Activated naive CD8-positive, alpha-beta T cell treated with anti-CD3 and anti-CD28 coated beads, Interleukin-2, amount 50 U/mL, for 16 hours (primary cell): ENCODE data around the gene HAUS5.
"Not testable (repeated sequence)": the region's sequence is repeated elsewhere in the genome, so short reads cannot be mapped to it uniquely, and the experiment has no call there.

Experiments used
- DNase-seq: peaks from one replicate; pipeline ENCODE4 v3.0.0-alpha.2; 2020; ENCODE audit warnings: low read depth, low spot score

The HAUS5 gene

DNA sequence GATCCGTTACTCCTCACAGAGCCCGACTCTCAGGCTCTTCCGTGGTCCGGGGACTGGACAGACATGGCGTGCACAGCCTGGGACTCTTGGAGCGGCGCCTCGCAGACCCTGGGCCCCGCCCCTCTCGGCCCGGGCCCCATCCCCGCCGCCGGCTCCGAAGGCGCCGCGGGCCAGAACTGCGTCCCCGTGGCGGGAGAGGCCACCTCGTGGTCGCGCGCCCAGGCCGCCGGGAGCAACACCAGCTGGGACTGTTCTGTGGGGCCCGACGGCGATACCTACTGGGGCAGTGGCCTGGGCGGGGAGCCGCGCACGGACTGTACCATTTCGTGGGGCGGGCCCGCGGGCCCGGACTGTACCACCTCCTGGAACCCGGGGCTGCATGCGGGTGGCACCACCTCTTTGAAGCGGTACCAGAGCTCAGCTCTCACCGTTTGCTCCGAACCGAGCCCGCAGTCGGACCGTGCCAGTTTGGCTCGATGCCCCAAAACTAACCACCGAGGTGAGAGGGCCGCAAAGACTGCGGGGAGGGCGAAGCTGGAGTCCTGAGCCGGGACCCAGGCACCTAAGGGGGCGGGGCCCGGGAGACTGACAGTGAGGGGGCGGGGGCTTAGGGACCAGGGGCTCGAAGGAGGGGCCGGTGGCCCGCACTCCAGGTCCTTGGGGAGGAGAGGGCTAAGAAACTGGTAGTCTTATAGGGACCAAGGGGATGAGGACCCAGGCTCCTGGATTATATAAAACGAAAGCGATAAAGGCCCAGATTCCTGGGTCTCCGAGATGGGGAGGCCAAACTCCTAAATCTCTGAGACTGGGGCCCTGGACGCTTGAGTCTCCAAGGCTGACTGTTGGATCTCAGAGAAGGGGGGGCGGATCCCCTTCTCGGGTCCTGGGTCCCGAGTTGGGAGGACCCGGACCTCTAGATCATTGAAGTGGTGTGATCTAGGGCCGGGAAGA lies 31.0 kb downstream of the HAUS5 start:
- DNase-seq = peak; percentile 59

GRCh38 chr19:35644206-35644986 lies 31.9 kb downstream of the HAUS5 start:
- peak; percentile 92 for DNase-seq

GRCh38 chr19:35644987-35645679 lies 32.6 kb downstream of the HAUS5 start:
- peak; percentile 52 for DNase-seq

DNA sequence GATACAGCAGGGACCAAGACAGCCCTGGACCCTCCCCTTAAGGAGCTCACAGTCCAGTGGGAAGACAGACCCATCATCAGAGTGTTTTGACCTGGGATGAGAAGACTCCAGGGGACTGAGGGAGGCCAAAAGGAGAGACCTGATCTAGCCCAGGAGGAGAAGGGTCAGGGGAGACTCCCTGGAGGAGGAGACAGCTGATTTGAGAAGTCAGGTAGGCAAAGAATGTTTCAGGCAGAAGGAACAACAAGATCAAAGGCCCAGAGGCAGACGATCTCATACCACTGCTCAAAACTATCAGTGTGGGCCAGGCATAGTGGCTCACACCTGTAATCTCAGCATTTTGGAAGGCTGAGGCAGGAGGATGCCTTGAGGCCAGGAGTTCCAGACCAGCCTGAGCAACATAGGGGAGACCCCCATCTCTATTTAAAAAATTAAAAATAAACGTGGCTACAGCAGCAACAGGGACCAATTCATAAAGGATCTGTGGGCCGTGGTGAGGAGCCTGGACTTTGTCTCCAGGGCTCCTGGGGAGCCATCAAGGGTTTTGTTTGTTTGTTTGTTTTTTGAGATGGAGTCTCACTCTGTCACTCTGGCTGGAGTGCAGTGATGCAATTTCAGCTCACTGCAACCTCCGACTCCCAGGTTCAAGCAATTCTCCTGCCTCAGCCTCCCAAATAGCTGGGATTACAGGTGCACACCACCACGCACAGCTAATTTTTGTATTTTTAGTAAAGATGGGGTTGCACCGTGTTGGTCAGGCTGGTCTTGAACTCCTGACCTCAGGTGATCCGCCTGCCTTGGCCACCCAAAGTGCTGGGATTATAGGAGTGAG lies 33.4 kb downstream of the HAUS5 start:
- no peak for DNase-seq

DNA sequence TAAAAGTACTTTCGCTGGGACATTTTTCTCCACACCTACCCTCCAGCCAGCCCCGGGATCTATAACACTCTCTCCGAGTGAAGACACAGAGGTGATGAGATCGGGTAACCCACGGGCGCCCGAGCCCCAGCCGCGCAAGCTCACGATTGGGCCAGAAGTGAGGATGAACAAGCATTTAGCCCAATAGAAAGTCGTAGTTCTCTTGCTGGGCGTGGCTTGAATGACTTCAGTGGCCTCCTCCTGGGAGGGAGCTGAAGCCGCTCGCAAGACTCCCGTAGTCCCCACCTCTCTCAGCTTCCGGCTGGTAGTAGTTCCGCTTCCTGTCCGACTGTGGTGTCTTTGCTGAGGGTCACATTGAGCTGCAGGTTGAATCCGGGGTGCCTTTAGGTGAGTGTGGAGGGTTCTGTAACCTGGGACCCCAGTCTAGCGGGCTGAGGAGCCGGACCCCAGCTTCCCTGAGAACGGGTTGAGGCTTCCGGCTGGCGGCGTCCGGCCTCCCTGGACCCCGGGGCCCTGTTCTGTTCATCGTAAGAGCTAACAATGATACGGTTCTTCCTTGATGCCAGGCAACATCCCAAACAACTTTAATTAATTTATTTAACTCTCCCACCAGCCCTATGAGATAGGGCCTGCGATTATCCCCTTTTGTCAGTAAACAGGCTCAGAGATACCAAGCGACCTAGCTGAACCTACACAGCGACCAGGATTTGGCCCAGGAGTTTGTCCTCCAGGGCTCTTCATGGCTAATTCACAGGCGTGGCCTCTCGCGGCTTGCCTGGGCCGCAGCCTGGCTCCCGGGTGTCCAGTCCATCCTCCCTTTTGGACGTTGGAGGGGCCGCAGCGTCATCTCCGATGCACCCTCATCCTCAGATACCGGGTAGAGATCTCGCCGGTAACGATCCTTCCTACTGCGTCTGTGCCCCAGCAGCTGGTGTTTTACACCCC lies 35.8 kb downstream of the HAUS5 start, which contains the start of gene COX6B1:
Gene COX6B1, plus strand, starts transcription at position 307 of the 945 bp plus-strand sequence. CDS start 2,921 bp downstream, outside the sequence.
- DNase-seq = peak; percentile 90

DNA sequence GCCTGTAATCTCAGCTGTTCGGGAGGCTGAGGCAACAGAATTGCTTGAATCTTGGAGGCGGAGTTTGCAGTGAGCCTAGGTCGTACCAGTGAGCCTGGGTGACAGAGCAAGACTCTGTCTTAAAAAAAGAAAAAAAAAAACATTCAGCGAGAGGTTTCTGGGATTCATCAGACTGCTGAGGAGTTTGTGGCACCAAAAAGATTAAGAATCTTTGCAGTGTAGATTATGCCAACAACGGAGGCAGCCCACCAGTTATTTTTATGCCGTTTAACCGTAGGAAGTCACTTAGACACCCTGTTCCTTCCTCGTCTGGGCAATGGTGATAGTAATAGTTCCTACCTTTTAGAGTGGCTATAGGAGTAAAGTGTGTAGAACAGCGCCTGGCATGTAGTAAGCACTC lies 38.0 kb downstream of the HAUS5 start:
- DNase-seq = no peak

GRCh38 chr19:35654828-35655227 lies 42.3 kb downstream of the HAUS5 start:
- DNase-seq = not testable (repeated sequence)

DNA sequence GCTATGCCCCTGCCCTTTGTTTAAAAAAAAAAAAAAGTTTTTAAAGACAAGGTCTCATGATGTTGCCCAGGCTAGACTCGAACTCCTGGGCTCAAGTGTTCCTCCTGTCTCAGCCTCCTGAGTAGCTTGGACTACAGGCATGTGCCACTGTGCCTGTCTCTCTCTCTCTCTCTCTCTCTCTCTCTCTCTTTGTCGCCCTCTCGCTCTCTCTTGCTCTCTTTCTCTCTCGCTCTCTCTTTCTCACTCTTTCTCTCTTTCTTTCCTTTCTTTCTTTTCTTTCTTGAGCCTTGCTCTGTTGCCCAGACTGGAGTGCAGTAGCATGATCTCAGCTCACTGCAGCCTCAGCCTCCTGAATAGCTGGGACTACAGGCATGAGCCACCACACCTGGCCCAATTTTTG lies 43.1 kb downstream of the HAUS5 start:
- DNase-seq = no peak

GRCh38 chr19:35656700-35657099 lies 44.2 kb downstream of the HAUS5 start:
- no peak for DNase-seq

GRCh38 chr19:35657904-35658700 lies 45.6 kb downstream of the HAUS5 start:
- no peak for DNase-seq

DNA sequence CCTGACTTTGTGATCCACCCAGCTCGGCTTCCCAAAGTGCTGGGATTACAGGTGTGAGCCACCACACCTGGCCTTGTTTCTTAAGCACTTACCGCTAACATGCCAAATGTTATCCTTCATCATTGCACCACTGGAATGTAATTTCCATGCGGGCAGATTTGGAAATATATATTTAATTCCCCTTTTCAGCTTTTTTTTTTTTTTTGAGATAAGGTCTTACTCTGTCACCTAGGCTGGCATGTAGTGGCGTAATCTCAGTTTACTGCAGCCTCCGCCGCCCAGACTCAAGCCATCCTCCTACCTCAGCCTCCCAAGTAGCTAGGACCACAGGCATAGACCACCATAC lies 49.4 kb downstream of the HAUS5 start:
- no peak for DNase-seq

DNA sequence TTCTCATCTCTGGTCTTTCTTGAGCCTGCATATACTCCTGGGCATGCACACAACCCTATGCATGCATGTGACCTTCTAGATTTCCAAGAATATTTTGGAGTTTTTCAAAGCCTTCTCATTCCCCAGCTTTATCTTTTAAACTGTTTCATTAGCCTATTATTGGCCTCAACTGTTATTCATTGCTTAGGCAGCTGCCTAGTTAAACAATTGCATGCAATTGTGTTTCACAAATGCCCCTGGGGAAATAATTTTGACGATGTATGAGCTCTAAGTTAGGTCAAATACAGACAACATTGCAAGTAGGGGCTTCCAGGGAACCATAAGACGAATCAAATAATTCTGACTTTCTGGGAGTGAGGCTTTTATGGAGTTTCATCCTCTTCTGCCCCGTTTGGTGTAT lies 51.4 kb downstream of the HAUS5 start:
- DNase-seq = no peak

- DNase-seq = no peak
Measured at GRCh38 chr19:35665157-35665556, 52.6 kb downstream of the HAUS5 start.

DNA sequence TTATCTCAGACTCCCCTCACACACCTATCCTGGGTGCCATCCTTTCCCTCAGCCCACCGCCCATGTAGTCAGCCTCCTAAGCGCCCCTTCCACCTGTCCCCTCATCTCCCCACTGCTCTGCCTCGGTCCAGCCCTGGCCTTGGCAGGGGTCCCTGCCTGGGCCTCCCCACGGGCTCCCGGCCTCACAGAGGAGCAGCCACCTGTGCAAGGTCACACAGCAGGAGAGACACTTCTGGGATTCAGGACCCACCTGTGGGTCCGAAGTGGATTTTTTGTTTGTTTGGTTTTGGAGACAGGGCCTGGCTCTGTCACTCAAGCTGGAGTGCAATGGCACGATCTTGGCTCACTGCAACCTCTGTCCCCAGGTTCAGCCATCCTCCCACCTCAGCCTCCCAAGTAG lies 53.1 kb downstream of the HAUS5 start:
- DNase-seq = no peak

DNA sequence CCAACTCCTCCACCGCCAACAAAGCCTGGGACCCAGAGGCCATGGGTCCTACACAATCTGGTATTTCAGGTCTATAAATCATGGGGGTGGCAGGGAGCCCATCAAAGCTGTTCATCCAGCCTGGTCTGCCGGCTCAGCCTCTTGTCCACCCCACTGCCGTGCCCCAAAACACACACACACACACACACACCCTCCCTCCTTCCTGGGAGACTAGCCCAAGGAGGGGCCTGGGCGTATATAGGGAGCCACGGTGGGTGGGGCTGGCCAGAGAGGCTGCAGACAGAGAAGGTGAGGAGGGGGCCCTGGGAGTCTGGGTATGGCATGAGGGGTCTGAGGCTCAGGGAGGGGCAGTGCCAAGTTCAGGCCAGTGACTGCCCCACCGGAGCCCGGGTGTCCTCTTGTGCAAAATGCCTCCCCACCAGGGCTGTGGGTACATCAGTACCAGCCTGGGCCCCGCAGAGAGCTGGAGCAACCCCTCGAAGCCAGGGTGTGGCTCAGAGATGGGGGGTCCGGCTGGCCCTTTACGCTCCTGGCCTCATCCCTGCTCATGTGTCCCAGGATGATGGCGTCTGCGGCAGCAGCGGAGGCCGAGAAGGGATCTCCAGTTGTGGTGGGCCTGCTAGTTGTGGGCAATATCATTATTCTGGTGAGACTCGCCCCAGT lies 53.8 kb downstream of the HAUS5 start, which contains the start of gene UPK1A:
Gene UPK1A, plus strand, starts transcription at position 267 of the 663 bp plus-strand sequence. Its CDS starts 296 bp downstream, at position 563.
- DNase-seq = no peak

GRCh38 chr19:35669566-35669965 lies 57.0 kb downstream of the HAUS5 start:
- no peak for DNase-seq

DNA sequence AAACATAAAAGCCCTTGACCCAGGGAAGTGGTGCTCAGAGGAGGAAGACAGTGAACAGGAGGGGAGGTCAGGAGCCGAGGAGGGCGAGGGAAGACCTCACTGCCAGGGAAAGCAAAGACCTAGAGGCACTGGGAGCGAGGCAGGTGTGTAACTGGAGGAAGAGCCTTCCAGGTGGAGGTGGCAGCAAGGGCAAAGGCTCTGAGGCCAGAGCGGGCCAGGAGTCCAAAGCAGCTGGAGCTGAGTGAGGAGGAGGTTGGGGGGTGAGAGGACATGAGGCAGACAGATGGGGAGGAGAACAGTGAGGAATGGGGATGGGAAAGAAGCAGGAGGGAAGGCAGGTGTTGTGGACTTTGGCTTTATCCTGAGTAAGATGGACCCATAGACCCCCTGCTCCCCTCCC lies 57.4 kb downstream of the HAUS5 start:
- DNase-seq = no peak

DNA sequence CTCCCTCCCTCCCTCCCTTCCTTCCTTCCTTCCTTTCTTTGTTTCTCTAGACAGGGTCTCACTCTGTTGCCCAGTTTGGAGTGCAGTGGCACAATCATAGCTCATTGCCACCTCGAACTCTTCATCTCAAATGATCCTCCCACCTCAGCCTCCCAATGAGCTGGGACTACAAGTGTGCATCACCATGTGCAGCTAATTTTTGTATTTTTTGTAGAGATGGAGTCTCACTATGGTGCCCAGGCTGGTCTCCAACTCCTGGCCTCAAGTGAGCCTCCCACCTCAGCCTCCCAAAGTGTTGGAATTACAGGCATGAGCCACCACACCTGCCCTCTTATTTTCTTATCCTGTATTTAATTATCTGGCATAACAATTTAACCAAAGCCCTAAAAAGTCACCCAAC lies 58.2 kb downstream of the HAUS5 start:
- no peak for DNase-seq
